PC-3 (cell line): ENCODE data around the gene GABRG3. TPM values are rescaled to one million over a fixed set of nuclear protein-coding genes. Genes with fewer than 3 reads are reported as not detected.

Source experiments
- ATAC-seq: fragments of 200-7000 bp; cut with Tn5 transposase; 2 replicates; pipeline ENCODE4 v1.9.1; 2020; ENCODE audit warnings: mild to moderate bottlenecking, moderate library complexity
- BruUV-seq: library from RNA; stranded (reverse); fragments of 400-500 nt; replicated peaks from 2 replicates; lab custom pipeline; 2021; lab: Mats Ljungman, UMichigan
- CTCF ChIA-PET: fragments of 300-600 bp; sonication (Branson Sonifier 250); formaldehyde crosslinking; loops from one replicate; lab custom pipeline; 2022; ENCODE audit warnings: antibody characterized with exemption; lab: Charles Lee
- POLR2A ChIA-PET: fragments of 300-600 bp; sonication (Branson Sonifier 250); formaldehyde crosslinking; loops from one replicate; lab custom pipeline; 2022; ENCODE audit warnings: antibody characterized with exemption; ENCODE audit not compliant: unreplicated experiment; lab: Charles Lee
- DNase-seq: peaks from one replicate; pipeline ENCODE4 v3.0.0-alpha.2; 2015
- H2AFZ ChIP-seq: fragments of 300-600 bp; sonication (generic); 2 replicates; pipeline ENCODE4 v1.6.0; 2016; ENCODE audit warnings: antibody characterized with exemption, low read length
- H3F3A ChIP-seq: fragments of 300-600 bp; sonication (generic); one replicate; pipeline ENCODE4 v1.6.0; 2017; ENCODE audit warnings: antibody characterized with exemption, low read length, control low read depth, mild to moderate bottlenecking; ENCODE audit not compliant: unreplicated experiment
- H3K27ac ChIP-seq: fragments of 300-600 bp; sonication (generic); 2 replicates; pipeline ENCODE4 v1.5.1; 2016; ENCODE audit warnings: mild to moderate bottlenecking, low read length
- H3K27me3 ChIP-seq: fragments of 300-600 bp; sonication (generic); 2 replicates; pipeline ENCODE4 v1.6.1; 2016; ENCODE audit warnings: low read length, mixed read lengths
- H3K36me3 ChIP-seq: fragments of 300-600 bp; sonication (generic); 2 replicates; pipeline ENCODE4 v1.6.1; 2016; ENCODE audit warnings: low read depth, mixed run types, low read length, mixed read lengths
- H3K4me1 ChIP-seq: fragments of 300-600 bp; sonication (generic); 2 replicates; pipeline ENCODE4 v1.5.1; 2016; ENCODE audit warnings: low read length; ENCODE audit not compliant: insufficient read depth
- H3K4me2 ChIP-seq: fragments of 300-600 bp; sonication (generic); 2 replicates; pipeline ENCODE4 v1.6.0; 2016; ENCODE audit warnings: low read length
- H3K4me3 ChIP-seq: fragments of 300-600 bp; sonication (generic); 2 replicates; pipeline ENCODE4 v1.5.1; 2016; ENCODE audit warnings: mild to moderate bottlenecking, low read length, mixed read lengths
- H3K79me2 ChIP-seq: fragments of 300-600 bp; sonication (generic); 2 replicates; pipeline ENCODE4 v1.6.1; 2017; ENCODE audit warnings: low read length, mixed read lengths
- H3K9ac ChIP-seq: fragments of 300-600 bp; sonication (generic); 2 replicates; pipeline ENCODE4 v1.6.0; 2016; ENCODE audit warnings: mild to moderate bottlenecking, low read length
- H3K9me2 ChIP-seq: fragments of 300-600 bp; sonication (generic); replicated peaks from 2 replicates; pipeline ENCODE4 v1.6.1; 2016; ENCODE audit warnings: mixed run types, low read length, mixed read lengths
- H3K9me3 ChIP-seq: fragments of 300-600 bp; sonication (generic); 2 replicates; pipeline ENCODE4 v1.6.1; 2016; ENCODE audit warnings: low read length, mixed read lengths
- H4K20me1 ChIP-seq: fragments of 300-600 bp; sonication (generic); 2 replicates; pipeline ENCODE4 v1.6.1; 2016; ENCODE audit warnings: low read length, mixed read lengths
- CTCF ChIP-seq: fragments of 300-600 bp; sonication (generic); conservative IDR thresholded peaks from 2 replicates; pipeline ENCODE4 v1.5.1; 2017; ENCODE audit warnings: antibody characterized with exemption, low read depth, mild to moderate bottlenecking, low read length
- EZH2 ChIP-seq: fragments of 300-600 bp; sonication (generic); IDR thresholded peaks from one replicate; pipeline ENCODE4 v1.6.1; 2017; ENCODE audit warnings: antibody characterized with exemption, mild to moderate bottlenecking, low read length; ENCODE audit not compliant: unreplicated experiment
- EZH2phosphoT487 ChIP-seq: fragments of 300-600 bp; sonication (generic); IDR thresholded peaks from 2 replicates; pipeline ENCODE4 v1.6.1; 2018; ENCODE audit warnings: mild to moderate bottlenecking, antibody characterized with exemption, low read length, borderline replicate concordance
- intact Hi-C: fragments of 100-400 bp; cut with micrococcal nuclease; formaldehyde crosslinking; loops from 2 replicates; pipeline ENCODE4 v1.9.0; 2023
- total RNA-seq: library from RNA; depleted of rRNA; stranded (reverse); fragments of >200 nt; gene quantifications from 2 replicates; pipeline ENCODE4 v1.2.3, GENCODE V29; 2014

GABRG3 gene
- total RNA-seq, 1 experiment from 2014 or later = 0.11 TPM

DNA sequence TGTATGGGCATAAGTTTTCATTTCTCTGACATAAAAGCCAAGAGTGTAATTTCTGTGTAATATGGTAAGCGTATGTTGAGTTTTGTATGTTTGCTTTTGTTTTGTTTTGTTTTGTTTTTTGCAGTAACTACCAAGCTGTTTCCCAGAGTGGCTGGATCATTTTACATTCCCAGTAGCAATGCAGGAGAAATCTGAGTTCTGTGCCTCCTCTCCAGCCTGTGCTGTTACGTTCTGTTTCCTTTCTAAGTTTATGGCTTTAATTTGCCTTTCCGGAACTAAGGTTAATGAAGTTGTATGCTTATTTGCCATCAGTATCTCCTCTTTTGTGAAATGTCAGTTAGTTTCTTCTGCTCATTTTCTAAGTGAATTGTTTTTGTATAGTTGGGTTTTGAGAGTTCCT is 307.8 kb downstream of the GABRG3 start:
- Histone ChIP-seq H3K79me2 (no peaks in the 10 kb centered on the region), H4K20me1 (no peaks in the 10 kb centered on the region), H3K4me2 (no peak overlapping the region), H3K9ac (no peak overlapping the region), H2AFZ (no peak overlapping the region), H3F3A (no peaks in the 10 kb centered on the region), H3K9me2 (no peaks in the 10 kb centered on the region), H3K36me3 (no peaks in the 10 kb centered on the region), H3K4me3 (no peak overlapping the region), H3K27me3 (no peaks in the 10 kb centered on the region), H3K9me3 (peaks cover 15% of the 10 kb centered on the region; the same call in 1 of the 2 replicates), H3K4me1 (no peaks in the 10 kb centered on the region), H3K27ac (no peak overlapping the region)
- CTCF ChIA-PET = no interaction called here
- intact Hi-C loops = no loop called here
- DNase-seq (no peak), ATAC-seq (no peak)
- TF ChIP-seq EZH2phosphoT487 (no peak), EZH2 (no peak), CTCF (no peak)
- BruUV-seq = no TSS peak
- POLR2A ChIA-PET = no interaction called here

- BruUV-seq = no TSS peak
- Histone ChIP-seq H3K9ac (no peak overlapping the region), H3K36me3 (no peaks in the 10 kb centered on the region), H3K27me3 (no peaks in the 10 kb centered on the region), H3K9me3 (no peaks in the 10 kb centered on the region; the same call in 1 of the 2 replicates), H3K4me3 (no peak overlapping the region), H3K4me2 (no peak overlapping the region), H4K20me1 (no peaks in the 10 kb centered on the region), H3K27ac (no peak overlapping the region), H3F3A (no peaks in the 10 kb centered on the region), H2AFZ (no peak overlapping the region), H3K9me2 (no peaks in the 10 kb centered on the region), H3K4me1 (no peaks in the 10 kb centered on the region), H3K79me2 (no peaks in the 10 kb centered on the region)
- ATAC-seq = no peak
- no peak for DNase-seq
- CTCF ChIA-PET = no interaction called here
- POLR2A ChIA-PET = no interaction called here
- TF ChIP-seq EZH2 (no peak), EZH2phosphoT487 (no peak), CTCF (no peak)
- intact Hi-C loops = no loop called here
Measured at GRCh38 chr15:27292641-27293040, 321.7 kb downstream of the GABRG3 start.

- H2AFZ ChIP-seq = no peak overlapping the region
- no peaks in the 10 kb centered on the region for H4K20me1 ChIP-seq
- no peak for TF ChIP-seq EZH2phosphoT487
- TF ChIP-seq CTCF = no peak
- TF ChIP-seq EZH2 = no peak
- no peaks in the 10 kb centered on the region; the same call in 1 of the 2 replicates for H3K9me3 ChIP-seq
- H3K9ac ChIP-seq = no peak overlapping the region
- no peaks in the 10 kb centered on the region for H3K36me3 ChIP-seq
- H3K4me3 ChIP-seq = no peak overlapping the region
- H3K79me2 ChIP-seq = no peaks in the 10 kb centered on the region
- H3K4me1 ChIP-seq = no peaks in the 10 kb centered on the region
- no peaks in the 10 kb centered on the region for H3F3A ChIP-seq
- no peaks in the 10 kb centered on the region for H3K9me2 ChIP-seq
- no peak overlapping the region for H3K27ac ChIP-seq
- ATAC-seq (no peak), DNase-seq (no peak)
- ChIA-PET CTCF (no interaction called here), POLR2A (no interaction called here)
- intact Hi-C loops = no loop called here
- no peak overlapping the region for H3K4me2 ChIP-seq
- BruUV-seq = no TSS peak
- no peaks in the 10 kb centered on the region for H3K27me3 ChIP-seq
Measured at GRCh38 chr15:27293607-27294006, 322.6 kb downstream of the GABRG3 start.
